MCF 10A (cell line): ENCODE data around the gene KCNMA1. TPM values are rescaled to one million over a fixed set of nuclear protein-coding genes. Genes with fewer than 3 reads are reported as not detected.

Source experiments
- BruUV-seq: library from RNA; stranded (reverse); fragments of 400-500 nt; replicated peaks from 2 replicates; lab custom pipeline; 2021; lab: Mats Ljungman, UMichigan
- CTCF ChIA-PET: fragments of 300-600 bp; sonication (Branson Sonifier 250); formaldehyde crosslinking; extraction: SDS; loops from one replicate; lab custom pipeline; 2021; ENCODE audit warnings: antibody characterized with exemption, inconsistent platforms; lab: Yijun Ruan, JAX
- POLR2A ChIA-PET: fragments of 300-600, 350-650 bp; sonication (Branson Sonifier 250); formaldehyde crosslinking; extraction: SDS; loops from one replicate; lab custom pipeline; 2020; ENCODE audit warnings: antibody characterized with exemption, inconsistent platforms; lab: Yijun Ruan, JAX
- DNase-seq: peaks from one replicate; pipeline ENCODE4 v3.0.0-alpha.2; 2018; ENCODE audit not compliant: unreplicated experiment
- H3K27ac Mint-ChIP-seq: one replicate; pipeline ENCODE4 v1.8.0; 2022; ENCODE audit warnings: mild to moderate bottlenecking, low read depth, mixed read lengths; ENCODE audit not compliant: unreplicated experiment
- H3K27me3 Mint-ChIP-seq: one replicate; pipeline ENCODE4 v1.8.0; 2022; ENCODE audit warnings: mixed read lengths; ENCODE audit not compliant: insufficient read depth, unreplicated experiment
- H3K36me3 Mint-ChIP-seq: one replicate; pipeline ENCODE4 v1.8.0; 2022; ENCODE audit warnings: mild to moderate bottlenecking, moderate library complexity, mixed read lengths; ENCODE audit not compliant: insufficient read depth, unreplicated experiment
- H3K4me1 Mint-ChIP-seq: one replicate; pipeline ENCODE4 v1.8.0; 2022; ENCODE audit warnings: mixed read lengths; ENCODE audit not compliant: insufficient read depth, unreplicated experiment
- H3K4me3 Mint-ChIP-seq: one replicate; pipeline ENCODE4 v1.8.0; 2022; ENCODE audit warnings: mild to moderate bottlenecking, moderate library complexity, mixed read lengths; ENCODE audit not compliant: unreplicated experiment
- H3K9me3 Mint-ChIP-seq: one replicate; pipeline ENCODE4 v1.8.0; 2022; ENCODE audit warnings: mixed read lengths; ENCODE audit not compliant: unreplicated experiment
- intact Hi-C: fragments of 100-400 bp; cut with micrococcal nuclease; formaldehyde crosslinking; loops from 2 replicates; pipeline ENCODE4 v1.14.1; 2022
- total RNA-seq: library from RNA; stranded (reverse); gene quantifications from 2 replicates; pipeline ENCODE4 v1.2.3, GENCODE V29; 2022
- TF ChIP-seq, protein P1 (sequence below): fragments of 200-600 bp; IDR thresholded peaks from one replicate; pipeline ENCODE4 v1.8.0; 2022; ENCODE audit warnings: antibody characterized with exemption, mild to moderate bottlenecking; ENCODE audit not compliant: unreplicated experiment

KCNMA1 gene
- total RNA-seq, 1 experiment from 2014 or later: 7.5 TPM

DNA sequence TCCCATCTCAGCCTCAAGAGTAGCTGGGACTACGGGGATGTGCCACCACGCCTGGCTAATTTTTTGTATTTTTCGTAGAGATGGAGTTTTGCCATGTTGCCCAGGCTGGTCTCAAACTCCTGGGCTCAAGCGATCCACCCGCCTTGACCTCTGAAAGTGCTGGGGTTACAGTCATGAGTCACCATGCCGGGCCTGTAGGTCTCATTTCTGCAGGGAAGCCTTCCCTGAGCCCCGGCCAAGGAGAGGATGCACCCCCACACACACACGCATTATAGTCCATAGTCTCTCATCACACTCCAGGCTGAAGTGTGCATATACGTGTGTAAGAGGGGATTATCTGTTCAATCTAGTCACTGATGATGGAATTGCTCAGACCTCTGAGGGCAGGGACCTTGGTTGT, 29.3 kb downstream of the KCNMA1 start:
- BruUV-seq: no TSS peak
- no peak for DNase-seq
- Mint-ChIP-seq H3K4me1 (peaks cover 14% of the 10 kb centered on the region), H3K9me3 (no peaks in the 10 kb centered on the region), H3K27ac (no peak overlapping the region), H3K27me3 (no peaks in the 10 kb centered on the region), H3K4me3 (no peak overlapping the region), H3K36me3 (no peaks in the 10 kb centered on the region)
- intact Hi-C loops: no loop called here
- ChIA-PET CTCF (no interaction called here), POLR2A (no interaction called here)
- TF ChIP-seq, protein P1, sequence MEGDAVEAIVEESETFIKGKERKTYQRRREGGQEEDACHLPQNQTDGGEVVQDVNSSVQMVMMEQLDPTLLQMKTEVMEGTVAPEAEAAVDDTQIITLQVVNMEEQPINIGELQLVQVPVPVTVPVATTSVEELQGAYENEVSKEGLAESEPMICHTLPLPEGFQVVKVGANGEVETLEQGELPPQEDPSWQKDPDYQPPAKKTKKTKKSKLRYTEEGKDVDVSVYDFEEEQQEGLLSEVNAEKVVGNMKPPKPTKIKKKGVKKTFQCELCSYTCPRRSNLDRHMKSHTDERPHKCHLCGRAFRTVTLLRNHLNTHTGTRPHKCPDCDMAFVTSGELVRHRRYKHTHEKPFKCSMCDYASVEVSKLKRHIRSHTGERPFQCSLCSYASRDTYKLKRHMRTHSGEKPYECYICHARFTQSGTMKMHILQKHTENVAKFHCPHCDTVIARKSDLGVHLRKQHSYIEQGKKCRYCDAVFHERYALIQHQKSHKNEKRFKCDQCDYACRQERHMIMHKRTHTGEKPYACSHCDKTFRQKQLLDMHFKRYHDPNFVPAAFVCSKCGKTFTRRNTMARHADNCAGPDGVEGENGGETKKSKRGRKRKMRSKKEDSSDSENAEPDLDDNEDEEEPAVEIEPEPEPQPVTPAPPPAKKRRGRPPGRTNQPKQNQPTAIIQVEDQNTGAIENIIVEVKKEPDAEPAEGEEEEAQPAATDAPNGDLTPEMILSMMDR: no peak

- BruUV-seq: no TSS peak
- no peaks in the 10 kb centered on the region for H3K27me3 Mint-ChIP-seq
- CTCF ChIA-PET: no interaction called here
Measured at GRCh38 chr10:77606751-77607150, 30.9 kb downstream of the KCNMA1 start.

GRCh38 chr10:77605466-77605865, 32.1 kb downstream of the KCNMA1 start:
- no peaks in the 10 kb centered on the region for H3K27me3 Mint-ChIP-seq
- POLR2A ChIA-PET: no interaction called here
- no TSS peak for BruUV-seq
- intact Hi-C loops: loop anchor here (1.0 kb wide), 2 partner anchors 111 to 213 kb away; no protein-coding TSS in a partner anchor
- TF ChIP-seq, protein P1: peak; percentile 27
- DNase-seq: peak; percentile 35
- H3K36me3 Mint-ChIP-seq: no peaks in the 10 kb centered on the region
- CTCF ChIA-PET: interaction anchor here (0.7 to 1.2 kb wide), 2 partner anchors 18 to 37 kb away, joined by 3 read pairs; no protein-coding TSS in a partner anchor
- H3K9me3 Mint-ChIP-seq: no peaks in the 10 kb centered on the region
- H3K27ac Mint-ChIP-seq: no peak overlapping the region
- no peak overlapping the region for H3K4me3 Mint-ChIP-seq
- peaks cover 28% of the 10 kb centered on the region for H3K4me1 Mint-ChIP-seq

More at GRCh38 chr10:77606751-77607150, 30.9 kb downstream of the KCNMA1 start:
- POLR2A ChIA-PET: no interaction called here
- TF ChIP-seq, protein P1: no peak
- Mint-ChIP-seq H3K9me3 (no peaks in the 10 kb centered on the region), H3K4me1 (peaks cover 28% of the 10 kb centered on the region), H3K27ac (no peak overlapping the region), H3K4me3 (no peak overlapping the region), H3K36me3 (no peaks in the 10 kb centered on the region)
- intact Hi-C loops: loop anchor here (1.0 kb wide), 1 partner anchor 355 kb away; no protein-coding TSS in a partner anchor
- no peak for DNase-seq

DNA sequence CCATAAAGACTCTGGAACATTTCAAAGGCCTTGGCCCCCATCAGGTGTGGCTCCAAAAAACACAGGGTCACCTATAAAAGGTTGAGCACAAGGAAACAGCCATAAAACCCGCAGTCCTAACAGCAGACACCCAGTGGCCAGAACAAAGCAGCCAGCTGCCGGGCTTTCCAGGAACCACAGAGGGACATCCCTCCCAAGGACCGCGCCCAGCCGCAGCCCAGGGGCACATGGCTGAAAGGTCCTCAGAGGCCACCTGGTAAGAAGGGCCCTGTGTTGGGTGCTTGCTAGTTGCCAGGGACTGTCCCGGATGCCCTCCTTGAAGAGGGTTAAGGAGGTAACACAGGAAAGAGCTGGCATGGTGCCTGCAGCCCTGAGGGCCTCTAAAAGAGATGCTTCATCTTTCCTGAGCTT, 32.7 kb downstream of the KCNMA1 start:
- Mint-ChIP-seq H3K36me3 (no peaks in the 10 kb centered on the region), H3K27ac (no peak overlapping the region), H3K4me1 (peaks cover 28% of the 10 kb centered on the region), H3K27me3 (no peaks in the 10 kb centered on the region), H3K9me3 (no peaks in the 10 kb centered on the region), H3K4me3 (no peak overlapping the region)
- DNase-seq: peak; percentile 44
- ChIA-PET CTCF (interaction anchor here (0.7 to 1.2 kb wide), 4 partner anchors 18 to 431 kb away, joined by 3 to 4 read pairs (median 3); no protein-coding TSS in a partner anchor), POLR2A (no interaction called here)
- BruUV-seq: no TSS peak
- TF ChIP-seq, protein P1: no peak
- intact Hi-C loops: loop anchor here (1.0 kb wide), 2 partner anchors 111 to 213 kb away; no protein-coding TSS in a partner anchor
